HepG2 (cell line): ENCODE measurements around the gene EHBP1. TPM values are rescaled to one million over a fixed set of nuclear protein-coding genes. Genes with fewer than 3 reads are reported as not detected.
A peak's percentile ranks its signal among the peaks of the same experiment; 100 is the strongest.

Experiments used
- ATAC-seq: fragments of 200-7000 bp; cut with Tn5 transposase; 3 replicates; pipeline ENCODE4 v1.9.1; 2020; ENCODE audit warnings: mild to moderate bottlenecking, moderate library complexity
- BruUV-seq: library from RNA; stranded (reverse); fragments of 400-500 nt; replicated peaks from 2 replicates; lab custom pipeline; 2021; lab: Mats Ljungman, UMichigan
- CTCF ChIA-PET: fragments of 300-600 bp; formaldehyde crosslinking; extraction: SDS; loops from one replicate; lab custom pipeline; 2021; ENCODE audit warnings: low total read pairs, inconsistent platforms, low intra/inter-chr PET ratio; lab: Yijun Ruan, JAX
- POLR2A ChIA-PET: fragments of 350-600 bp; sonication (Branson Sonifier 250); formaldehyde crosslinking; loops from one replicate; lab custom pipeline; 2020; ENCODE audit warnings: antibody characterized with exemption, inconsistent platforms; lab: Yijun Ruan, JAX
- DNase-seq: peaks from one replicate; pipeline ENCODE4 v3.0.0-alpha.2; 2015; ENCODE audit warnings: low spot score
- FAIRE-seq: peaks from 3 replicates; lab custom pipeline; 2011; peaks lifted over from hg19 to GRCh38; lab: Jason Lieb, UNC
- H2AFZ ChIP-seq: one replicate; pipeline ENCODE4 v1.6.1; 2011; ENCODE audit warnings: low read length, inconsistent platforms
- H3K27ac ChIP-seq: fragments of 300-600 bp; 3 replicates; pipeline ENCODE4 v1.8.0; 2011; ENCODE audit warnings: mixed run types, mild to moderate bottlenecking, mixed read lengths, low read length, inconsistent platforms; ENCODE audit not compliant: insufficient read depth; ENCODE audit errors: extremely low read length
- H3K27me3 ChIP-seq, 2 experiments: fragments of 200-600 bp in 1 of 2; 2 replicates in 1 of 2; 3 replicates in 1 of 2; pipeline versions ENCODE4 v1.6.0 to v1.8.0; 2011; ENCODE audit warnings: low read length in 2 of 2, mild to moderate bottlenecking in 2 of 2, moderate library complexity in 2 of 2, inconsistent platforms in 1 of 2; ENCODE audit not compliant: insufficient read depth in 2 of 2, control insufficient read depth in 1 of 2
- H3K36me3 ChIP-seq, 2 experiments: fragments of 200-600 bp in 1 of 2; replicated peaks in 1 of 2; 2 replicates in 1 of 2; 3 replicates in 1 of 2; pipeline versions ENCODE4 v1.5.1 to v1.8.0; 2011; ENCODE audit warnings: low read length in 2 of 2, inconsistent platforms in 1 of 2; ENCODE audit not compliant: insufficient read depth in 2 of 2, control insufficient read depth in 1 of 2
- H3K4me1 ChIP-seq: 2 replicates; pipeline ENCODE4 v1.5.1; 2012; ENCODE audit warnings: low read length, inconsistent platforms; ENCODE audit not compliant: insufficient read depth
- H3K4me2 ChIP-seq: 2 replicates; pipeline ENCODE4 v1.6.0; 2011; ENCODE audit warnings: low read depth, low read length, inconsistent platforms
- H3K4me3 ChIP-seq, 3 experiments: fragments of 200-600 bp in 1 of 3; sonication (generic), shearing (Covaris generic) in 1 of 3; replicated peaks in 1 of 3; 2 replicates each; pipeline ENCODE4 v1.5.1; 2011 to 2016; ENCODE audit warnings: low read length in 3 of 3, inconsistent platforms in 2 of 3, low read depth in 2 of 3, mild to moderate bottlenecking in 2 of 3, control low read depth in 1 of 3, mixed read lengths in 1 of 3; ENCODE audit not compliant: insufficient read depth in 1 of 3
- H3K79me2 ChIP-seq: one replicate; pipeline ENCODE4 v1.6.1; 2011; ENCODE audit warnings: low read length, inconsistent platforms; ENCODE audit not compliant: insufficient read depth
- H3K9ac ChIP-seq: 2 replicates; pipeline ENCODE4 v1.6.0; 2011; ENCODE audit warnings: mild to moderate bottlenecking, low read depth, low read length, inconsistent platforms; ENCODE audit not compliant: insufficient read depth
- H3K9me3 ChIP-seq: 2 replicates; pipeline ENCODE4 v1.5.1; 2012; ENCODE audit warnings: mild to moderate bottlenecking, low read length
- H4K20me1 ChIP-seq: 2 replicates; pipeline ENCODE4 v1.6.0; 2011; ENCODE audit warnings: inconsistent platforms, mild to moderate bottlenecking, low read length, moderate library complexity; ENCODE audit not compliant: insufficient read depth
- HOXA9 ChIP-seq: sonication (generic); formaldehyde crosslinking; IDR thresholded peaks from 2 replicates; pipeline ENCODE4 v1.8.1; 2022; ENCODE audit warnings: missing genetic modification reagents, mild to moderate bottlenecking, moderate library complexity, borderline replicate concordance
- KDM1A ChIP-seq: IDR thresholded peaks from 2 replicates; pipeline ENCODE4 v1.6.1; 2016; ENCODE audit warnings: missing compliant biosample characterization
- MTERF4 ChIP-seq: sonication (generic); formaldehyde crosslinking; IDR thresholded peaks from 2 replicates; pipeline ENCODE4 v1.8.0; 2023; ENCODE audit warnings: mild to moderate bottlenecking, missing genetic modification reagents
- NFKB2 ChIP-seq: sonication (generic); formaldehyde crosslinking; IDR thresholded peaks from 2 replicates; pipeline ENCODE4 v1.4.0; 2020; ENCODE audit warnings: missing genetic modification reagents, borderline replicate concordance
- NPAS2 ChIP-seq: sonication (generic); formaldehyde crosslinking; IDR thresholded peaks from 2 replicates; pipeline ENCODE4 v1.8.0; 2022; ENCODE audit warnings: mild to moderate bottlenecking, missing genetic modification reagents, borderline replicate concordance
- RBM39 ChIP-seq: fragments of 200-400 bp; formaldehyde crosslinking; IDR thresholded peaks from one replicate; pipeline ENCODE4 v1.6.1; 2018; ENCODE audit warnings: antibody characterized with exemption, mild to moderate bottlenecking, low read depth, low read length; ENCODE audit not compliant: poor library complexity, severe bottlenecking
- UBTF ChIP-seq: sonication (generic); formaldehyde crosslinking; IDR thresholded peaks from 2 replicates; pipeline ENCODE4 v1.4.0; 2020; ENCODE audit warnings: mild to moderate bottlenecking, missing genetic modification reagents
- ZFP91 ChIP-seq: sonication (generic); formaldehyde crosslinking; IDR thresholded peaks from 2 replicates; pipeline ENCODE4 v1.9.0; 2022; ENCODE audit warnings: missing genetic modification reagents, mild to moderate bottlenecking, borderline replicate concordance
- ZNF280B ChIP-seq: sonication (generic); formaldehyde crosslinking; IDR thresholded peaks from 2 replicates; pipeline ENCODE4 v1.5.0; 2020; ENCODE audit warnings: missing genetic modification reagents, mild to moderate bottlenecking, borderline replicate concordance
- ZNF350 ChIP-seq: sonication (generic); formaldehyde crosslinking; IDR thresholded peaks from 2 replicates; pipeline ENCODE4 v1.4.0; 2020; ENCODE audit warnings: mild to moderate bottlenecking, low read depth, missing genetic modification reagents, borderline replicate concordance
- ZNF687 ChIP-seq: sonication (generic); formaldehyde crosslinking; IDR thresholded peaks from 2 replicates; pipeline ENCODE4 v1.5.1; 2020; ENCODE audit warnings: mild to moderate bottlenecking, missing genetic modification reagents, moderate library complexity
- WGBS: methylation state at CpG from one replicate; pipeline ENCODE4 v1.1.6; 2017; ENCODE audit warnings: low lambda C conversion rate; 5-methylcytosine and 5-hydroxymethylcytosine counted together
- in situ Hi-C: cut with HindIII; loops from 2 replicates; pipeline ENCODE4 v1.10.0; 2017; ENCODE audit warnings: low pct_unique_long_range_greater_than_20kb; ENCODE audit not compliant: extremely low pct_ligation_motif_present
- intact Hi-C: fragments of 100-400 bp; cut with micrococcal nuclease; formaldehyde crosslinking; loops from one replicate; pipeline ENCODE4 v1.10.0; 2022; ENCODE audit not compliant: unreplicated experiment
- polyA plus RNA-seq, 8 experiments: library from polyadenylated mRNA; depleted of rRNA in 3 of 8; stranded (reverse) in 7 of 8; unstranded in 1 of 8; fragments of >200 nt; fragmentation: Illumina TruSeq in 4 of 8; extraction: Trizol in 4 of 8; gene quantifications; 2 replicates each; pipeline versions ENCODE4 v1.2.1 to v1.2.3, GENCODE V29; 2011 to 2016; ENCODE audit warnings: low read depth in 4 of 8, missing spikeins in 1 of 8, mixed read lengths in 1 of 8; ENCODE audit not compliant: insufficient read depth in 1 of 8
- total RNA-seq, 5 experiments: library from RNA; depleted of rRNA; stranded (reverse); fragments of >200 nt; fragmentation: Illumina TruSeq; extraction: Trizol; gene quantifications; 2 replicates each; pipeline ENCODE4 v1.2.3, GENCODE V29; 2016; ENCODE audit warnings: low read depth in 1 of 5

Gene EHBP1
- total and polyA plus RNA-seq, 2 of the 13 experiments (the other 11 are each of a cell fraction or from before 2014, with no cell fraction given) = 93.5 to 146 TPM

GRCh38 chr2:62725712-62726055 lies 20.2 kb downstream of the EHBP1 start:
- FAIRE-seq (no peak), DNase-seq (no peak), ATAC-seq (peak; percentile 52)
- BruUV-seq = no TSS peak
- Histone ChIP-seq H3K9ac (no peak overlapping the region), H3K27me3 (no peaks in the 10 kb centered on the region), H3K4me2 (peak overlapping the region; percentile 23; the same call in 1 of the 2 replicates), H3K36me3 (peaks cover 11 to 60% of the 10 kb centered on the region in 2 experiments), H3K79me2 (peaks cover 96% of the 10 kb centered on the region), H3K9me3 (peaks cover 16% of the 10 kb centered on the region), H2AFZ (no peak overlapping the region), H3K4me3 (no peak overlapping the region), H3K27ac (no peak overlapping the region), H4K20me1 (peaks cover 81% of the 10 kb centered on the region), H3K4me1 (peaks cover 86% of the 10 kb centered on the region)
- 95% methylated on average over 3 of the region's 3 CpGs for WGBS
- intact Hi-C loops (no loop called here), in situ Hi-C loops (no loop called here)
- ChIA-PET POLR2A (interaction anchor here (1.0 to 1.3 kb wide), 3 partner anchors 20 to 269 kb away, joined by 3 read pairs; no protein-coding TSS in a partner anchor), CTCF (interaction anchor here (2.3 kb wide), 1 partner anchor 269 kb away, joined by 8 read pairs; no protein-coding TSS in a partner anchor)
- TF ChIP-seq ZNF687 (CRISPR knock-in tag) (peak; percentile 52), RBM39 (no peak), UBTF (CRISPR knock-in tag) (peak; percentile 41; the same call in 1 of the 2 replicates), NPAS2 (no peak), KDM1A (CRISPR knock-in tag) (no peak), ZNF280B (CRISPR knock-in tag) (peak; percentile 4; the same call in 1 of the 2 replicates), ZNF350 (CRISPR knock-in tag) (peak; percentile 54; the same call in 1 of the 2 replicates), HOXA9 (CRISPR knock-in tag) (0 out of 2 replicates have a peak, but pooled peaks have one; percentile 4), MTERF4 (0 out of 2 replicates have a peak, but pooled peaks have one; percentile 47), NFKB2 (CRISPR knock-in tag) (0 out of 2 replicates have a peak, but pooled peaks have one; percentile 5), ZFP91 (peak; percentile 24; the same call in 1 of the 2 replicates)
